Osteoblast (primary cell): ENCODE measurements around the gene MZT2A. TPM values are rescaled to one million over a fixed set of nuclear protein-coding genes. Genes with fewer than 3 reads are reported as not detected.
A peak's percentile ranks its signal among the peaks of the same experiment; 100 is the strongest.
"Not testable (repeated sequence)": the region's sequence is repeated elsewhere in the genome, so short reads cannot be mapped to it uniquely, and the experiment has no call there.

Experiments
- DNase-seq: peaks from one replicate; pipeline ENCODE4 v3.0.0; 2011; ENCODE audit warnings: low spot score, mixed read lengths; ENCODE audit not compliant: insufficient read length; ENCODE audit errors: missing footprints
- H2AFZ ChIP-seq: 2 replicates; pipeline ENCODE4 v1.6.0; 2011; ENCODE audit warnings: mild to moderate bottlenecking, low read length
- H3K27ac ChIP-seq: 2 replicates; pipeline ENCODE4 v1.5.1; 2011; ENCODE audit warnings: mild to moderate bottlenecking, low read depth, low read length, moderate library complexity
- H3K27me3 ChIP-seq: 2 replicates; pipeline ENCODE4 v1.6.0; 2012; ENCODE audit warnings: mild to moderate bottlenecking, control low read depth, inconsistent platforms, low read length, moderate library complexity; ENCODE audit not compliant: insufficient read depth
- H3K36me3 ChIP-seq: 2 replicates; pipeline ENCODE4 v1.5.1; 2011; ENCODE audit warnings: mild to moderate bottlenecking, low read length, control low read depth, moderate library complexity; ENCODE audit not compliant: insufficient read depth
- H3K4me1 ChIP-seq: 2 replicates; pipeline ENCODE4 v1.5.1; 2011; ENCODE audit warnings: mild to moderate bottlenecking, low read length, control low read depth, moderate library complexity; ENCODE audit not compliant: insufficient read depth
- H3K4me2 ChIP-seq: 2 replicates; pipeline ENCODE4 v1.6.0; 2011; ENCODE audit warnings: mild to moderate bottlenecking, low read length; ENCODE audit not compliant: insufficient read depth
- H3K4me3 ChIP-seq: fragments of 200-600 bp; sonication (generic); 3 replicates; pipeline ENCODE4 v1.5.1; 2012; ENCODE audit warnings: mild to moderate bottlenecking, low read length, inconsistent platforms; ENCODE audit not compliant: insufficient read depth
- H3K79me2 ChIP-seq: 2 replicates; pipeline ENCODE4 v1.6.0; 2012; ENCODE audit warnings: mild to moderate bottlenecking, low read length, control low read depth, inconsistent platforms; ENCODE audit not compliant: insufficient read depth
- H3K9me3 ChIP-seq: 2 replicates; pipeline ENCODE4 v1.5.1; 2011; ENCODE audit warnings: low read depth, low read length, control low read depth
- H4K20me1 ChIP-seq: 2 replicates; pipeline ENCODE4 v1.6.0; 2012; ENCODE audit warnings: mild to moderate bottlenecking, low read length, control low read depth; ENCODE audit not compliant: insufficient read depth
- CTCF ChIP-seq: IDR thresholded peaks from 2 replicates; pipeline ENCODE4 v1.5.1; 2011; ENCODE audit warnings: mild to moderate bottlenecking, low read depth, low read length, moderate library complexity; ENCODE audit errors: extremely low read depth
- total RNA-seq: library from RNA; depleted of rRNA; stranded (reverse); fragments of >200 nt; gene quantifications from 2 replicates; pipeline ENCODE4 v1.2.3, GENCODE V29; 2012

Gene MZT2A
- total RNA-seq, 1 donor = 45.2 TPM

- H3K27me3 ChIP-seq, DNase-seq: not testable (repeated sequence)
These were observed 20.0 kb upstream of the MZT2A start for GRCh38 chr2:131511969-131512870.

DNA sequence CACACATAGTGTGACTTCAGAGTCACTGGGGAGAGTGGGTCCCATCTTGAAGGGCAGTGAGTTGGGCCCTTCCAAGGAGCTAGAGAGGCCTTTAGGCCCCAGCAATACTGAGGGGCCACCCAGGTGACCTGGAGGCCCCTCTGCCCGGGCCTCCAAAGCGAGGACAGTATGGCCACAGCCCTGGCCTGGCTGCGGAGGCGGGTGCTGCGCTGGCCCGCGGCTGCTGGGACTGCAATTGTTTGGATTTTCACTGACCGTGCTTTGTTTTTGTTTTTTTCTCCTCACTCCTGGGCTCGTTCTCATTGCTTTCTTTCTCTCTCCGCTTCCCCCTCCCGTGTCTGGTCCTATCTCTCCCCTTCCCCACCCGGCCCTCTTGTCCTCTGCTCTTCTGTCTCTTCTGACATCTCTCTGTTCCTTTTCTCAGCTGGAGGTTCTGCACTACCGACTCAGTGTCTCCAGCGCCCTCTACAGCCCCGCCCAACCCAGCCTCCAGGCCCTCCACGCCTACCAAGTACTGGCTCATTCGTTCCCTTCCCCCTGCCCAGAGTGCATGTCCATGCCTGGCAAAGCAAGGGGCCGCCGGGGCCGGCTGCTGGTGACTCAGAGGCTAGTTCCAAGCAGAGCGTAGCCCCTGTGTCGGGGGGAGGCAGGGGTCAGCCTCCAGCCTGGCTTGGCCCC is 19.2 kb upstream of the MZT2A start:
- not testable (repeated sequence) for H3K4me3 ChIP-seq, H3K27me3 ChIP-seq, H3K4me1 ChIP-seq, H2AFZ ChIP-seq, H3K27ac ChIP-seq, H3K36me3 ChIP-seq, H3K79me2 ChIP-seq, H3K9me3 ChIP-seq, DNase-seq, H3K4me2 ChIP-seq, H4K20me1 ChIP-seq

More at GRCh38 chr2:131511969-131512870, 20.0 kb upstream of the MZT2A start:
- H3K36me3 ChIP-seq, H3K27ac ChIP-seq, H3K79me2 ChIP-seq, H3K4me3 ChIP-seq, H3K4me1 ChIP-seq, H3K4me2 ChIP-seq, H4K20me1 ChIP-seq, H2AFZ ChIP-seq, H3K9me3 ChIP-seq: not testable (repeated sequence)

DNA sequence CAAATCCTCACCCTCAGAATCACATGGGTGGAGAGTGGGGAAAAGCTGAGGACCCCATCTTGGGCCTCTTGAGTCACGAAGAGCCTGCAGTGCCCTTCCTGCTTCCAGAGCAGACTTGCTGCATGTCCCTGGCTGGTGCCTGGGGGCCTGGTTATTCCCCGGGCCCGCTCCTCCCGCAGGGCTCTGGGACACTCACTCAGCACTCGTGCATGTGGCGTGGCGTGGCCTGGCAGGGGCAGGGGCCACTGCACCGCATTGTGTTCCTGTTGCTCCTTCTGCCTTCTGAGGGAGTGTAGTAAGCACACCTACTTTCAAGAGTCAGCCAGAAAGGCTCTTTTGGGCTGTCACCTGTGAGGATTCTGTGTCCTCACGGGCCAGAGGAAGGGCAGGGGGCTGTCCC is 17.4 kb upstream of the MZT2A start:
- TF ChIP-seq CTCF = no peak
- no peaks in the 10 kb centered on the region for H4K20me1 ChIP-seq
- H3K4me3 ChIP-seq = no peak overlapping the region
- no peaks in the 10 kb centered on the region for H3K4me1 ChIP-seq
- H2AFZ ChIP-seq = no peak overlapping the region
- no peak overlapping the region for H3K27ac ChIP-seq
- no peaks in the 10 kb centered on the region for H3K9me3 ChIP-seq
- no peaks in the 10 kb centered on the region for H3K36me3 ChIP-seq
- no peaks in the 10 kb centered on the region for H3K79me2 ChIP-seq
- DNase-seq = no peak
- no peaks in the 10 kb centered on the region for H3K27me3 ChIP-seq
- H3K4me2 ChIP-seq = no peak overlapping the region

DNA sequence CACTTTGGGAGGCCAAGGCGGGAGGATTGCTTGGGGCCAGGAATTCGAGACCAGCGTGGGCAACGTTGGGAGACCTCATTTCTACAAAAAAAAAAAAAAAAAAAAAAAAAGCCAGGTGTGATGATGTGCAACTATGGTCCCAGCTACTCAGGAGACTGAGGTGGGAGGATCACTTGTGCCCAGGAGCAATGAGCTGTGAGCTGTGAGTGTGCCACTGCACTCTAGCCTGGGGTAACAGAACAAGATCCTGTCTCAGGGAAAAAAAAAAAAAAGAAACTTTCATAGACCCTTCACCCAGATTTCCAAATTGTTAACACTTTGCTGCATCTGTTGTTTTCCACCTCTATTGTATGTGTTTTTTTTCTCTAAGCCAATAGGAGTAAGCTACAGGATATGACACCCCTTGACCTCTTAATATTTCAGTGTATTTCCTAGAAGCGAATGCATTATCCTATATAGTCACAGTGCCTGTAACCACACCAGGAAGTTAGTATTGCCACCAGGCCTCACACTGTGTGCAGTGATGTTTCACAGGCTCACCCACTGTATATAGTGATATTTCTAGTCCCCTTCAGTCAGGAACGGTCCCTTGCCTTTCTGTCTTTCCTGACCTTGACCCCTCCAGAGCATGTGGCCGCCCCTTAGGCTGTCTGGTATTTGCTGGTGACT is 12.0 kb upstream of the MZT2A start:
- not testable (repeated sequence) for H3K9me3 ChIP-seq, H3K27ac ChIP-seq, DNase-seq, H3K4me1 ChIP-seq, H4K20me1 ChIP-seq, H3K4me3 ChIP-seq, H2AFZ ChIP-seq, H3K79me2 ChIP-seq, H3K27me3 ChIP-seq, H3K4me2 ChIP-seq
- H3K36me3 ChIP-seq = peaks cover 23% of the 10 kb centered on the region

- DNase-seq, H2AFZ ChIP-seq, H4K20me1 ChIP-seq, H3K27ac ChIP-seq, H3K4me3 ChIP-seq, H3K4me1 ChIP-seq, H3K9me3 ChIP-seq, H3K4me2 ChIP-seq, H3K27me3 ChIP-seq, H3K79me2 ChIP-seq: not testable (repeated sequence)
- H3K36me3 ChIP-seq = peaks cover 23% of the 10 kb centered on the region
These were observed 11.4 kb upstream of the MZT2A start for GRCh38 chr2:131503587-131503986.

DNA sequence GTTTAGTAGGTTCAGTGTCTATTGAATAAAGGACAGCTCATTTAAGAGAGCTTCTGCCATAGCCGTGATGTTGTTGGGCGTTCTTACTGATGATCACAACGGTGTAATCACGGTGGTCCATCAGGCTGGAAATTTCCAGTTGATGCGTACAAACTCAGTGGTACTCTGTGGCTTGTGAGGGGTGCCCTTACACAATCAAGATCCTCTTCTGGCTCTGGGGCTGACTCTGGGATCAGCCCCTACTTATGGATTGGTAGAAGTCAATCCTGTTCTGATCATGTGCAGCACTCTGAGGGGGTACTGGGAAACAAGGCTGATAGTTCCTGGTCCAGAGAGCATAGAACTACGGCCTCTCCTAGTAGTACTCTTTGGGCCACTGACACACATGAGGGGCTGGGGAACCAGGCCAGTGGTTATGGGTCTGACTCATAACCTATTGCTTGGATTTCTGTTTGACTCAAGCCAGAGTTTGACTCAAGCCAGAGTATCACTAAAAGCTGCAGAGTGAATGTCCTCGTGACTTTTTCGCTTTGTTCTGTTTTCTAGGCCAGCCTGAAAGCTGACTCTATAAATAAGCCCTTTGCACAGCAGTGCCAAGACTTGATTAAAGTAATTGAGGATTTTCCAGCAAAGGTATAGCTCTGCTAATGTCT is 6.2 kb upstream of the MZT2A start:
- H3K4me2 ChIP-seq, H2AFZ ChIP-seq, H3K9me3 ChIP-seq, H3K27me3 ChIP-seq, H4K20me1 ChIP-seq, H3K4me1 ChIP-seq, H3K4me3 ChIP-seq: not testable (repeated sequence)
- peaks cover 51% of the 10 kb centered on the region for H3K79me2 ChIP-seq
- peak overlapping the region; percentile 23 for H3K27ac ChIP-seq
- peaks cover 17% of the 10 kb centered on the region for H3K36me3 ChIP-seq
- DNase-seq = peak; percentile 83

DNA sequence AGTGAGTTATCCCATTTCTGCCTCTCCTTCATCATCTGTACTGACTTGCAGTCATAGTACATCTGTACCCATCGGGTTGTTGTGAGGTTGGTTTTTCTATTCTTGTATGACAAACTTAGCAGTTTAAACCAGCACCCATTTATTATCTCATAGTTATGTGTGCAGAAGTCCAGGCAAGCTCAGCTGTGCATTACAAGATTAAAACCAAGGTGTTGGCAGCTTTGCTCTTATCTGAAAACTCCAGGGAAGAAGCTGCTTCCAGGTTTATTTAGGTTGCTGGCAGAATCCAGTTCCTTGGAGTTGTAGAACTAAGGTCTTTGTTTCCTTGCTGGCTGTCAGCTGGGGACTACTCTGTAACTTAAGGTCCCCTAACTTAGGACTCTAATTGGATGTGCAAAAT is 3.3 kb upstream of the MZT2A start:
- H3K79me2 ChIP-seq = peaks cover 65% of the 10 kb centered on the region
- H4K20me1 ChIP-seq, H3K4me3 ChIP-seq: not testable (repeated sequence)

More for the DNA sequence above, 3.3 kb upstream of the MZT2A start:
- H3K27me3 ChIP-seq, H3K4me2 ChIP-seq, H3K9me3 ChIP-seq, H3K27ac ChIP-seq, DNase-seq, H2AFZ ChIP-seq, H3K36me3 ChIP-seq: not testable (repeated sequence)
- peaks cover 14% of the 10 kb centered on the region for H3K4me1 ChIP-seq
